Testis (tissue), 3 donors: ENCODE results near the gene PLA2G4D. TPM values are rescaled to one million over a fixed set of nuclear protein-coding genes. Genes with fewer than 3 reads are reported as not detected.

Source experiments
- DNase-seq: peaks from one replicate; pipeline ENCODE4 v3.0.0-alpha.2; 2019
- H3K27ac ChIP-seq, 2 donors: fragments of 200-600 bp; sonication (generic); one replicate each; pipeline ENCODE4 v1.5.1; 2019
- H3K27me3 ChIP-seq: fragments of 200-600 bp; sonication (generic); one replicate; pipeline ENCODE4 v1.5.1; 2019
- H3K36me3 ChIP-seq: fragments of 200-600 bp; sonication (generic); one replicate; pipeline ENCODE4 v1.5.1; 2017; ENCODE audit warnings: low read depth; ENCODE audit errors: missing control alignments
- H3K4me1 ChIP-seq: fragments of 200-600 bp; sonication (generic); one replicate; pipeline ENCODE4 v1.5.1; 2019
- H3K4me3 ChIP-seq, 2 donors: fragments of 200-600 bp; sonication (generic); one replicate each; pipeline ENCODE4 v1.5.1; 2017 to 2019
- H3K9me3 ChIP-seq: fragments of 200-600 bp; sonication (generic); one replicate; pipeline ENCODE4 v1.5.1; 2017
- POLR2A ChIP-seq: fragments of 450-650 bp; IDR thresholded peaks from one replicate; pipeline ENCODE4 v1.6.1; 2017; ENCODE audit warnings: antibody characterized with exemption, mild to moderate bottlenecking, moderate library complexity
- WGBS, 2 donors: methylation state at CpG; one replicate each; pipeline ENCODE4 v1.1.5; 2018; 5-methylcytosine and 5-hydroxymethylcytosine counted together
- intact Hi-C: fragments of 100-400 bp; cut with DNase I; formaldehyde crosslinking; loops from one replicate; pipeline ENCODE4 v1.15.1; 2023; ENCODE audit warnings: low total_unique reads
- polyA plus RNA-seq: library from polyadenylated mRNA; stranded (reverse); fragments of 350-450 nt; fragmentation: Illumina TruSeq; extraction: RNeasy Lipid Tissue Mini Kit (QIAGEN cat#74804); gene quantifications from one replicate; pipeline ENCODE4 v1.2.3, GENCODE V29; 2014; ENCODE audit warnings: low read depth, low replicate concordance; ENCODE audit not compliant: insufficient read depth
- total RNA-seq, 2 donors: library from RNA; depleted of rRNA; stranded (reverse); fragments of >200 nt; gene quantifications; one replicate each; pipeline ENCODE4 v1.2.3, GENCODE V29; 2016
- TF ChIP-seq, protein P1 (sequence below), 3 experiments: fragments of 450-650 bp in 2 of 3; fragments of 200-600 bp in 1 of 3; sonication (generic) in 1 of 3; IDR thresholded peaks; one replicate each; pipeline ENCODE4 v1.5.1; 2016 to 2019; ENCODE audit warnings: antibody characterized with exemption in 3 of 3, mild to moderate bottlenecking in 2 of 3, moderate library complexity in 1 of 3

Gene PLA2G4D
- total and polyA plus RNA-seq, 3 donors from 2014 or later: 0.11 to 0.43 (median 0.16) TPM

DNA sequence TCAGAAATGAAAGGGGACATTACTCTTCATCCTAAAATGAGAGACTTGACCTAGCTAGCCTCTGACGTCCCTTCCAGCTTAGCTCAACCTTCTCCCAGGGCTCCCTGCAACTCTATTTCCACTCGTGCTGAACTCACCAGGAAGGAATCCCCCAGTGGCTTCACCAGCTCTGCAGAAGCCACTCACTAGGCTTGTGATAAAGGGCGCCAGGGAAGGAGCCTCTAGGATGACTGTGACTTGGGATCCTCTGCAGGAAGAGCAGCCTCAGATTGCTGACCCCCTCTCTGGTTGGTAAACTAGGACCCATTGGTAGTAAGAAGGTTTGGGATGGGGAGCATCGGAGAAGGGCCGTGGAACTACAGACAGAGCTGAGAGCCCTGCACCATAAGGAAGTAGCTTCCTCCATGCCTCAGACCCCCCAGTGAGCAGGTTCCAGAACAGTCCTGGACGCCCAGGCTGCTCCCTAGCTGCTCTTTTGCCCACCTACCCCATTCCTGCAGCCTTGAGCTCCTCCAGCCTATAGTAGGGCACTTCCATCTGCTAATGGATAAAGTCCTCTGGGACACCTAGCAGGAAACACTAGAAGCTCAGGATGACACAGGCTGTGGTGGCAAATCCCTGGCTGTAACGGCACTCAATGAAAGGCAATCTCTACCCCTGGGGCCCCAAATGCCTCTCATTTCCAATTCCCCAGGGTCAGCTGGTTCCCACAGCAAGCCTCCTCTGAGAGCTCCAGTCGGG, 36.1 kb upstream of the PLA2G4D start:
- TF ChIP-seq, protein P1, sequence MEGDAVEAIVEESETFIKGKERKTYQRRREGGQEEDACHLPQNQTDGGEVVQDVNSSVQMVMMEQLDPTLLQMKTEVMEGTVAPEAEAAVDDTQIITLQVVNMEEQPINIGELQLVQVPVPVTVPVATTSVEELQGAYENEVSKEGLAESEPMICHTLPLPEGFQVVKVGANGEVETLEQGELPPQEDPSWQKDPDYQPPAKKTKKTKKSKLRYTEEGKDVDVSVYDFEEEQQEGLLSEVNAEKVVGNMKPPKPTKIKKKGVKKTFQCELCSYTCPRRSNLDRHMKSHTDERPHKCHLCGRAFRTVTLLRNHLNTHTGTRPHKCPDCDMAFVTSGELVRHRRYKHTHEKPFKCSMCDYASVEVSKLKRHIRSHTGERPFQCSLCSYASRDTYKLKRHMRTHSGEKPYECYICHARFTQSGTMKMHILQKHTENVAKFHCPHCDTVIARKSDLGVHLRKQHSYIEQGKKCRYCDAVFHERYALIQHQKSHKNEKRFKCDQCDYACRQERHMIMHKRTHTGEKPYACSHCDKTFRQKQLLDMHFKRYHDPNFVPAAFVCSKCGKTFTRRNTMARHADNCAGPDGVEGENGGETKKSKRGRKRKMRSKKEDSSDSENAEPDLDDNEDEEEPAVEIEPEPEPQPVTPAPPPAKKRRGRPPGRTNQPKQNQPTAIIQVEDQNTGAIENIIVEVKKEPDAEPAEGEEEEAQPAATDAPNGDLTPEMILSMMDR (IDR thresholded peaks at IDR 0.05): no peak
- no peak for TF ChIP-seq POLR2A
- no peaks in the 10 kb centered on the region for H3K4me1 ChIP-seq
- no peak for DNase-seq
- no peak overlapping the region for H3K4me3 ChIP-seq
- H3K9me3 ChIP-seq: no peaks in the 10 kb centered on the region
- 67 to 89% methylated on average over 7 to 8 of the region's 8 CpGs for WGBS, 2 donors
- intact Hi-C loops: no loop called here
- no peaks in the 10 kb centered on the region for H3K27me3 ChIP-seq
- H3K27ac ChIP-seq: no peak overlapping the region
- H3K36me3 ChIP-seq: no peaks in the 10 kb centered on the region

DNA sequence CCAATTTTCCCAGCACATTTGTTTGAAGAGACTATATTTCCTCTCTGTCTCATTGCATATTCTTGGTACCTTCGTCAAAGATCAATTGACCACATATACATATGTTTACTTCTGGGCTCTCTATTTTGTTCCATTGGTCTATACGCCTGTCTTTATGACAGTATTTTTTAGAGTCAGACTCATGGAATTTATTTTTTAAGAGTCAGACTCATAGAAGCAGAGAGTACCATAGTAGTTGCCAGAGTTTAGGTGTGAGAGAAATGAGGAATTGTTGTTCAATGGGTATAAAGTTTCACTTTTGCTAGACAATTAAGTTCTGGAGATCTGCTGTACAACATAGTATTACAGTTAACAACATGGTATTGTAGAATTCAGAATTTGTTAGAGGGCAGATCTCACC, 35.0 kb upstream of the PLA2G4D start:
- no peak for DNase-seq
- Histone ChIP-seq H3K36me3 (no peaks in the 10 kb centered on the region), H3K27me3 (no peaks in the 10 kb centered on the region), H3K4me1 (no peaks in the 10 kb centered on the region), H3K27ac (no peak overlapping the region), H3K9me3 (no peaks in the 10 kb centered on the region), H3K4me3 (no peak overlapping the region)
- no peak for TF ChIP-seq POLR2A
- TF ChIP-seq, protein P1 (IDR thresholded peaks at IDR 0.05): no peak
- 91 to 94% methylated on average over 2 of the region's 2 CpGs for WGBS, 2 donors
- intact Hi-C loops: no loop called here

DNA sequence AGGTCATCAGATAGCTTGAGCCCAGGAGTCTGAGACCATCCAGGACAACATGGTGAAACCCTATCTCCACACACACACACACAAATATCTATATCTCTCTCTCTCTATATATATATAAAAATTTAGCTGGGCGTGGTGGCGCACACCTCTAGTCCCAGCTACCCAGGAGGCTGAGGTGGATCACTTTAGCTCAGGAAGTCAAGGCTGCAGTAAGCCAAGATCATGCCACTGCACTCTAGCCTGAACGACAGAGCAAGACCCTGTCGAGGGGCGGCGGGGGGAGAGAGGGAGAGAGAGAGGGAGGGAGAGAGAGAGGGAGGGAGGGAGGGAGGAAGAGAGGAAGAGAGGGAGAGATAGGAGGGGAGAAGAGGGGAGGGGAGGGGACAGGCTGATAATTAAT, 34.1 kb upstream of the PLA2G4D start:
- Histone ChIP-seq H3K9me3 (no peaks in the 10 kb centered on the region), H3K4me1 (no peaks in the 10 kb centered on the region), H3K27me3 (no peaks in the 10 kb centered on the region), H3K36me3 (no peaks in the 10 kb centered on the region), H3K4me3 (no peak overlapping the region), H3K27ac (no peak overlapping the region)
- DNase-seq: no peak
- TF ChIP-seq, protein P1 (IDR thresholded peaks at IDR 0.05): no peak
- no peak for TF ChIP-seq POLR2A
- intact Hi-C loops: no loop called here
- 59 to 63% methylated on average over 6 of the region's 6 CpGs for WGBS, 2 donors

DNA sequence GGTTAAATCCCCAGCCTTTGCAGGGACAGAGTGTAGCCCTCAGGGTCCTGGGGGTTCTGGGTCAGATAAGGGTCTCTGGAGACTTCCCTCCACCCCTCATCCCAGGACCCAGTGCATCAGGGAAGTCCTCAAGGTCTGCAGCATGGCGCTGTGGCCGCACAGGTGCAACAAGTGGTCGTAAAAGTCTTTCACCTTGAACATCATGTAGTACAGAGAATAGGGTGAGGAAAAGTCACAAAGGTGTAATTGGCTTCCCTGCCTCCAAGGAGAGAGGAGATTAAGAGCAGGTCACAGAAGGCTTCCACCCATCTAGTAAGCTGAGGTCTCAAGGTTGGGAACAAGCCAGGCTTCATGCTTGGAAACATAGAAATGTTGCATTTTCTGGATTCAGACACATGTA, 29.2 kb upstream of the PLA2G4D start:
- intact Hi-C loops: no loop called here
- Histone ChIP-seq H3K27ac (no peak overlapping the region), H3K4me3 (no peak overlapping the region), H3K4me1 (no peaks in the 10 kb centered on the region), H3K36me3 (no peaks in the 10 kb centered on the region), H3K9me3 (no peaks in the 10 kb centered on the region), H3K27me3 (no peaks in the 10 kb centered on the region)
- no peak for TF ChIP-seq POLR2A
- TF ChIP-seq, protein P1 (IDR thresholded peaks at IDR 0.05): no peak
- no peak for DNase-seq
- WGBS, 2 donors: 67 to 89% methylated on average over 1 to 3 of the region's 3 CpGs

DNA sequence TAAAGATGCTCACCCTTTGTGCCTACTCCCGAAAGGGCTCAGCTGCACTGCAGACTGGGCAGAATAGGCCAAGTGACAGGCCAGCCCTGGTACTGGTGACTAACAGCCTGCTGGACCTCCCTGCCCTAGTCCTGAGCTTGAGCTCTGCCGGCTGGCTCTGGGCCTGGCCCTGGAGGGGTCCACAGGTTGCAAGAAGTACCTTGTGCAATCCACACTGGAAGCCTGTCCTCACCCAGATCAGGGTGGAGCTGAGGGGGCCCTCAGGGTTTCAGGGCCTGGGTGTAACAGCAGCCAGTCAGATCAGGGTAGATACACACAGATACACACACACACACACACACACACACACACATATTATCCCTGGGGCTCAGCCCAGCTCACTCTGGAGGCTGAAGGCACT, 27.3 kb upstream of the PLA2G4D start:
- Histone ChIP-seq H3K9me3 (no peaks in the 10 kb centered on the region), H3K27me3 (no peaks in the 10 kb centered on the region), H3K36me3 (no peaks in the 10 kb centered on the region), H3K4me1 (no peaks in the 10 kb centered on the region), H3K27ac (no peak overlapping the region), H3K4me3 (no peak overlapping the region)
- WGBS, 2 donors: 39% methylated on average over 2 of the region's 2 CpGs; no CpG with 5 or more reads in 1 of the 2 donors
- no peak for DNase-seq
- intact Hi-C loops: no loop called here
- TF ChIP-seq, protein P1 (IDR thresholded peaks at IDR 0.05): no peak
- TF ChIP-seq POLR2A: no peak
